Measurements from ENCODE around the gene RNU1-4. TPM values are rescaled to one million over a fixed set of nuclear protein-coding genes. Genes with fewer than 3 reads are reported as not detected.
"Not testable (repeated sequence)": the region's sequence is repeated elsewhere in the genome, so short reads cannot be mapped to it uniquely, and the experiment has no call there.

RNU1-4 gene
- total RNA-seq, 1 donor from 2014 or later, result 1,962 TPM

- H3K9me3 Mint-ChIP-seq; H3K36me3 Mint-ChIP-seq (ENCODE audit: low read depth); intact Hi-C loops (cut with micrococcal nuclease); H3K27ac Mint-ChIP-seq; H3K4me3 Mint-ChIP-seq; H3K27me3 Mint-ChIP-seq; H3K4me1 Mint-ChIP-seq: not testable (repeated sequence)
- DNase-seq, result peak; percentile 13
Measured at GRCh38 chr1:16764248-16764819, 24.0 kb downstream of the RNU1-4 start.

- DNase-seq; H3K27ac Mint-ChIP-seq; intact Hi-C loops (cut with micrococcal nuclease); H3K4me3 Mint-ChIP-seq; H3K27me3 Mint-ChIP-seq; H3K9me3 Mint-ChIP-seq; H3K4me1 Mint-ChIP-seq; H3K36me3 Mint-ChIP-seq (ENCODE audit: low read depth): not testable (repeated sequence)
Measured at GRCh38 chr1:16764820-16765655, 24.7 kb downstream of the RNU1-4 start.

- H3K27ac Mint-ChIP-seq; DNase-seq; H3K9me3 Mint-ChIP-seq; H3K4me3 Mint-ChIP-seq; H3K27me3 Mint-ChIP-seq; H3K36me3 Mint-ChIP-seq (ENCODE audit: low read depth); intact Hi-C loops (cut with micrococcal nuclease); H3K4me1 Mint-ChIP-seq: not testable (repeated sequence)
Measured at GRCh38 chr1:16765731-16766605, 25.7 kb downstream of the RNU1-4 start.

- H3K27me3 Mint-ChIP-seq; H3K4me1 Mint-ChIP-seq; H3K9me3 Mint-ChIP-seq; H3K27ac Mint-ChIP-seq; intact Hi-C loops (cut with micrococcal nuclease); H3K4me3 Mint-ChIP-seq; H3K36me3 Mint-ChIP-seq (ENCODE audit: low read depth); DNase-seq: not testable (repeated sequence)
Measured at GRCh38 chr1:16766689-16767256, 26.5 kb downstream of the RNU1-4 start.

- H3K27ac Mint-ChIP-seq; H3K4me3 Mint-ChIP-seq; intact Hi-C loops (cut with micrococcal nuclease); DNase-seq; H3K27me3 Mint-ChIP-seq; H3K36me3 Mint-ChIP-seq (ENCODE audit: low read depth); H3K4me1 Mint-ChIP-seq; H3K9me3 Mint-ChIP-seq: not testable (repeated sequence)
Measured at GRCh38 chr1:16770139-16770759, 29.9 kb downstream of the RNU1-4 start.

GRCh38 chr1:16770896-16771446, 30.7 kb downstream of the RNU1-4 start:
- H3K4me1 Mint-ChIP-seq; H3K27ac Mint-ChIP-seq; H3K4me3 Mint-ChIP-seq; H3K9me3 Mint-ChIP-seq; intact Hi-C loops (cut with micrococcal nuclease); H3K36me3 Mint-ChIP-seq (ENCODE audit: low read depth); H3K27me3 Mint-ChIP-seq; DNase-seq: not testable (repeated sequence)

- intact Hi-C loops (cut with micrococcal nuclease); H3K36me3 Mint-ChIP-seq (ENCODE audit: low read depth); H3K27me3 Mint-ChIP-seq: not testable (repeated sequence)
Measured at GRCh38 chr1:16772275-16773204, 32.2 kb downstream of the RNU1-4 start.

GRCh38 chr1:16773205-16773596, 32.9 kb downstream of the RNU1-4 start:
- DNase-seq; H3K9me3 Mint-ChIP-seq; H3K27ac Mint-ChIP-seq; H3K4me1 Mint-ChIP-seq; H3K27me3 Mint-ChIP-seq; intact Hi-C loops (cut with micrococcal nuclease); H3K4me3 Mint-ChIP-seq; H3K36me3 Mint-ChIP-seq (ENCODE audit: low read depth): not testable (repeated sequence)

More at GRCh38 chr1:16772275-16773204, 32.2 kb downstream of the RNU1-4 start:
- H3K9me3 Mint-ChIP-seq, H3K4me1 Mint-ChIP-seq, H3K27ac Mint-ChIP-seq, DNase-seq, H3K4me3 Mint-ChIP-seq: not testable (repeated sequence)

- H3K4me3 Mint-ChIP-seq; intact Hi-C loops (cut with micrococcal nuclease); H3K27me3 Mint-ChIP-seq; H3K4me1 Mint-ChIP-seq; H3K9me3 Mint-ChIP-seq; H3K27ac Mint-ChIP-seq; H3K36me3 Mint-ChIP-seq (ENCODE audit: low read depth); DNase-seq: not testable (repeated sequence)
Measured at GRCh38 chr1:16773723-16774122, 33.4 kb downstream of the RNU1-4 start.

- H3K27ac Mint-ChIP-seq; intact Hi-C loops (cut with micrococcal nuclease); H3K9me3 Mint-ChIP-seq; H3K4me3 Mint-ChIP-seq; H3K36me3 Mint-ChIP-seq (ENCODE audit: low read depth); H3K4me1 Mint-ChIP-seq; H3K27me3 Mint-ChIP-seq; DNase-seq: not testable (repeated sequence)
Measured at GRCh38 chr1:16774773-16775172, 34.5 kb downstream of the RNU1-4 start.

- H3K36me3 Mint-ChIP-seq (ENCODE audit: low read depth); H3K4me3 Mint-ChIP-seq; intact Hi-C loops (cut with micrococcal nuclease); H3K27me3 Mint-ChIP-seq; H3K27ac Mint-ChIP-seq; DNase-seq; H3K9me3 Mint-ChIP-seq; H3K4me1 Mint-ChIP-seq: not testable (repeated sequence)
Measured at GRCh38 chr1:16775290-16775689, 35.0 kb downstream of the RNU1-4 start.

- H3K27ac Mint-ChIP-seq, result not testable (repeated sequence)
Measured at GRCh38 chr1:16776248-16776647, 35.9 kb downstream of the RNU1-4 start.

More at GRCh38 chr1:16776248-16776647, 35.9 kb downstream of the RNU1-4 start:
- H3K36me3 Mint-ChIP-seq (ENCODE audit: low read depth); H3K4me1 Mint-ChIP-seq; H3K9me3 Mint-ChIP-seq; H3K4me3 Mint-ChIP-seq; DNase-seq; intact Hi-C loops (cut with micrococcal nuclease); H3K27me3 Mint-ChIP-seq: not testable (repeated sequence)

Data from activated CD4-positive, alpha-beta T cell treated with anti-CD3 and anti-CD28 coated beads, Interleukin-2, amount 10 ng/mL, durations not matched to agents 24 days and 14 days (primary cell).